Activated T-cell treated with anti-CD3 and anti-CD28 coated beads, Interleukin-2, amount 50 U/mL, for 24 hours (primary cell): ENCODE results near the gene CHRDL1.

Source experiments
- DNase-seq: peaks from one replicate; pipeline ENCODE4 v3.0.0-alpha.2; 2020
- H3K27ac Mint-ChIP-seq: 2 replicates; pipeline ENCODE4 v1.8.0; 2020; ENCODE audit warnings: mild to moderate bottlenecking, mixed read lengths
- H3K27me3 Mint-ChIP-seq: 2 replicates; pipeline ENCODE4 v1.8.0; 2020; ENCODE audit warnings: mixed read lengths
- H3K36me3 Mint-ChIP-seq: 2 replicates; pipeline ENCODE4 v1.8.0; 2020; ENCODE audit warnings: low read depth, mixed read lengths
- H3K4me1 Mint-ChIP-seq: 2 replicates; pipeline ENCODE4 v1.8.0; 2020; ENCODE audit warnings: low read depth, mixed read lengths
- H3K4me3 Mint-ChIP-seq: 2 replicates; pipeline ENCODE4 v1.8.0; 2020; ENCODE audit warnings: mild to moderate bottlenecking, moderate library complexity, mixed read lengths
- H3K9me3 Mint-ChIP-seq: 2 replicates; pipeline ENCODE4 v1.8.0; 2020; ENCODE audit warnings: mixed read lengths

Gene CHRDL1

GRCh38 chrX:110758781-110759422 is 36.7 kb downstream of the CHRDL1 start:
- no peaks in the 10 kb centered on the region for H3K4me1 Mint-ChIP-seq
- no peak overlapping the region for H3K27ac Mint-ChIP-seq
- no peaks in the 10 kb centered on the region for H3K36me3 Mint-ChIP-seq
- H3K27me3 Mint-ChIP-seq = peaks cover 23% of the 10 kb centered on the region
- no peak for DNase-seq
- no peaks in the 10 kb centered on the region for H3K9me3 Mint-ChIP-seq
- no peak overlapping the region for H3K4me3 Mint-ChIP-seq

GRCh38 chrX:110755611-110756010 is 40.0 kb downstream of the CHRDL1 start:
- H3K4me3 Mint-ChIP-seq = no peak overlapping the region
- no peaks in the 10 kb centered on the region for H3K36me3 Mint-ChIP-seq
- no peak for DNase-seq
- peaks cover 30% of the 10 kb centered on the region for H3K27me3 Mint-ChIP-seq
- no peak overlapping the region for H3K27ac Mint-ChIP-seq
- H3K9me3 Mint-ChIP-seq = no peaks in the 10 kb centered on the region
- no peaks in the 10 kb centered on the region for H3K4me1 Mint-ChIP-seq

GRCh38 chrX:110755061-110755460 is 40.6 kb downstream of the CHRDL1 start:
- no peak for DNase-seq
- no peaks in the 10 kb centered on the region for H3K4me1 Mint-ChIP-seq
- H3K9me3 Mint-ChIP-seq = no peaks in the 10 kb centered on the region
- H3K4me3 Mint-ChIP-seq = no peak overlapping the region
- H3K27ac Mint-ChIP-seq = no peak overlapping the region
- H3K36me3 Mint-ChIP-seq = no peaks in the 10 kb centered on the region
- peaks cover 36% of the 10 kb centered on the region for H3K27me3 Mint-ChIP-seq

GRCh38 chrX:110750526-110751189 is 45.0 kb downstream of the CHRDL1 start:
- H3K27me3 Mint-ChIP-seq = peaks cover 43% of the 10 kb centered on the region
- no peak for DNase-seq
- H3K36me3 Mint-ChIP-seq = no peaks in the 10 kb centered on the region
- H3K27ac Mint-ChIP-seq = no peak overlapping the region
- no peaks in the 10 kb centered on the region for H3K4me1 Mint-ChIP-seq
- H3K4me3 Mint-ChIP-seq = no peak overlapping the region
- no peaks in the 10 kb centered on the region for H3K9me3 Mint-ChIP-seq

GRCh38 chrX:110748256-110748806 is 47.3 kb downstream of the CHRDL1 start:
- Mint-ChIP-seq H3K27me3 (peaks cover 57% of the 10 kb centered on the region), H3K36me3 (no peaks in the 10 kb centered on the region), H3K4me3 (no peak overlapping the region), H3K27ac (no peak overlapping the region), H3K4me1 (no peaks in the 10 kb centered on the region), H3K9me3 (no peaks in the 10 kb centered on the region)
- DNase-seq = no peak

GRCh38 chrX:110746014-110746413 is 49.6 kb downstream of the CHRDL1 start:
- H3K27me3 Mint-ChIP-seq = peaks cover 56% of the 10 kb centered on the region

GRCh38 chrX:110745288-110745687 is 50.3 kb downstream of the CHRDL1 start:
- Mint-ChIP-seq H3K4me3 (no peak overlapping the region), H3K27me3 (peaks cover 49% of the 10 kb centered on the region), H3K9me3 (no peaks in the 10 kb centered on the region), H3K27ac (no peak overlapping the region), H3K36me3 (no peaks in the 10 kb centered on the region), H3K4me1 (no peaks in the 10 kb centered on the region)
- DNase-seq = no peak

More at GRCh38 chrX:110746014-110746413, 49.6 kb downstream of the CHRDL1 start:
- H3K36me3 Mint-ChIP-seq = no peaks in the 10 kb centered on the region
- no peak overlapping the region for H3K27ac Mint-ChIP-seq
- no peaks in the 10 kb centered on the region for H3K9me3 Mint-ChIP-seq
- no peaks in the 10 kb centered on the region for H3K4me1 Mint-ChIP-seq
- H3K4me3 Mint-ChIP-seq = no peak overlapping the region
- no peak for DNase-seq

- Mint-ChIP-seq H3K4me3 (no peak overlapping the region), H3K9me3 (no peaks in the 10 kb centered on the region), H3K27me3 (peaks cover 48% of the 10 kb centered on the region), H3K4me1 (no peaks in the 10 kb centered on the region), H3K27ac (no peak overlapping the region), H3K36me3 (no peaks in the 10 kb centered on the region)
- no peak for DNase-seq
These were observed 51.8 kb downstream of the CHRDL1 start for GRCh38 chrX:110743679-110744340.

- no peaks in the 10 kb centered on the region for H3K4me1 Mint-ChIP-seq
- H3K36me3 Mint-ChIP-seq = no peaks in the 10 kb centered on the region
- DNase-seq = no peak
- H3K9me3 Mint-ChIP-seq = no peaks in the 10 kb centered on the region
- H3K27ac Mint-ChIP-seq = no peak overlapping the region
- no peak overlapping the region for H3K4me3 Mint-ChIP-seq
- H3K27me3 Mint-ChIP-seq = peaks cover 51% of the 10 kb centered on the region
These were observed 54.3 kb downstream of the CHRDL1 start for GRCh38 chrX:110741213-110741796.

GRCh38 chrX:110734894-110735541 is 60.6 kb downstream of the CHRDL1 start:
- H3K27me3 Mint-ChIP-seq = peaks cover 45% of the 10 kb centered on the region

GRCh38 chrX:110734271-110734670 is 61.3 kb downstream of the CHRDL1 start:
- no peak overlapping the region for H3K4me3 Mint-ChIP-seq
- H3K36me3 Mint-ChIP-seq = no peaks in the 10 kb centered on the region
- no peaks in the 10 kb centered on the region for H3K4me1 Mint-ChIP-seq
- no peak for DNase-seq
- H3K27me3 Mint-ChIP-seq = peaks cover 42% of the 10 kb centered on the region
- H3K27ac Mint-ChIP-seq = no peak overlapping the region
- H3K9me3 Mint-ChIP-seq = no peaks in the 10 kb centered on the region

More at GRCh38 chrX:110734894-110735541, 60.6 kb downstream of the CHRDL1 start:
- H3K36me3 Mint-ChIP-seq = no peaks in the 10 kb centered on the region
- H3K9me3 Mint-ChIP-seq = no peaks in the 10 kb centered on the region
- H3K27ac Mint-ChIP-seq = no peak overlapping the region
- no peak for DNase-seq
- H3K4me1 Mint-ChIP-seq = no peaks in the 10 kb centered on the region
- no peak overlapping the region for H3K4me3 Mint-ChIP-seq

GRCh38 chrX:110733166-110733565 is 62.5 kb downstream of the CHRDL1 start:
- Mint-ChIP-seq H3K27me3 (peaks cover 44% of the 10 kb centered on the region), H3K36me3 (no peaks in the 10 kb centered on the region), H3K4me1 (no peaks in the 10 kb centered on the region), H3K27ac (no peak overlapping the region), H3K9me3 (no peaks in the 10 kb centered on the region), H3K4me3 (no peak overlapping the region)
- DNase-seq = no peak

- H3K27ac Mint-ChIP-seq = no peak overlapping the region
- DNase-seq = no peak
- H3K4me1 Mint-ChIP-seq = no peaks in the 10 kb centered on the region
- no peaks in the 10 kb centered on the region for H3K9me3 Mint-ChIP-seq
- peaks cover 35% of the 10 kb centered on the region for H3K27me3 Mint-ChIP-seq
- no peak overlapping the region for H3K4me3 Mint-ChIP-seq
- H3K36me3 Mint-ChIP-seq = no peaks in the 10 kb centered on the region
These were observed 63.4 kb downstream of the CHRDL1 start for GRCh38 chrX:110732266-110732665.

GRCh38 chrX:110723844-110724243 is 71.8 kb downstream of the CHRDL1 start:
- Mint-ChIP-seq H3K27me3 (peaks cover 22% of the 10 kb centered on the region), H3K4me1 (no peaks in the 10 kb centered on the region), H3K9me3 (no peaks in the 10 kb centered on the region), H3K4me3 (no peak overlapping the region), H3K27ac (no peak overlapping the region), H3K36me3 (no peaks in the 10 kb centered on the region)
- no peak for DNase-seq
